Bone marrow (tissue), 2 donors: Measurements from ENCODE around the gene TMEM131.
"Not testable (repeated sequence)": the region's sequence is repeated elsewhere in the genome, so short reads cannot be mapped to it uniquely, and the experiment has no call there.

Experiments used
- DNase-seq, 2 donors: peaks; one replicate each; lab custom pipeline; 2025; lab: John Stamatoyannopoulos, UW

TMEM131 gene

GRCh38 chr2:97995734-97996624, at the start of gene TMEM131:
Gene TMEM131 (minus strand): TSS chr2:97995948. CDS start chr2:97995662, 286 bp downstream.
- peak; percentile 78 to 95 for DNase-seq

- DNase-seq, result not testable (repeated sequence)
Measured at GRCh38 chr2:98044730-98045129, 49.0 kb upstream of the TMEM131 start.

GRCh38 chr2:98043101-98043500, 47.4 kb upstream of the TMEM131 start:
- no peak for DNase-seq

- DNase-seq, result no peak
Measured at GRCh38 chr2:98040331-98040939, 44.7 kb upstream of the TMEM131 start.

- DNase-seq, result peak in 1 of 2 donors; percentile 19
Measured at GRCh38 chr2:98039085-98039756, 43.5 kb upstream of the TMEM131 start.

GRCh38 chr2:98037666-98038336, 42.1 kb upstream of the TMEM131 start:
- DNase-seq, result no peak

- no peak for DNase-seq
Measured at GRCh38 chr2:98037206-98037605, 41.5 kb upstream of the TMEM131 start.

GRCh38 chr2:98036349-98037000, 40.7 kb upstream of the TMEM131 start:
- no peak for DNase-seq

- no peak for DNase-seq
Measured at GRCh38 chr2:98034745-98035144, 39.0 kb upstream of the TMEM131 start.

GRCh38 chr2:98032086-98032485, 36.3 kb upstream of the TMEM131 start:
- no peak for DNase-seq

- no peak for DNase-seq
Measured at GRCh38 chr2:98029718-98030222, 34.0 kb upstream of the TMEM131 start.

- DNase-seq, result no peak
Measured at GRCh38 chr2:98028931-98029717, 33.4 kb upstream of the TMEM131 start.

GRCh38 chr2:98028101-98028561, 32.4 kb upstream of the TMEM131 start:
- no peak for DNase-seq

- DNase-seq, result no peak
Measured at GRCh38 chr2:98027538-98027937, 31.8 kb upstream of the TMEM131 start.

- DNase-seq, result peak in 1 of 2 donors; percentile 54
Measured at GRCh38 chr2:98026927-98027522, 31.3 kb upstream of the TMEM131 start.

GRCh38 chr2:98026292-98026691, 30.5 kb upstream of the TMEM131 start:
- no peak for DNase-seq

GRCh38 chr2:98025481-98026037, 29.8 kb upstream of the TMEM131 start:
- no peak for DNase-seq

GRCh38 chr2:98022067-98022466, 26.3 kb upstream of the TMEM131 start:
- not testable (repeated sequence) for DNase-seq

GRCh38 chr2:98020992-98021713, 25.4 kb upstream of the TMEM131 start:
- DNase-seq, result no peak
